GM23248 (cell line): ENCODE data around the gene HUS1.

Experiments used
- EZH2 ChIP-seq: fragments of 200-600 bp; sonication (generic); IDR thresholded peaks from 2 replicates; pipeline ENCODE4 v1.6.1; 2018; ENCODE audit warnings: antibody characterized with exemption, mild to moderate bottlenecking; ENCODE audit not compliant: insufficient read depth, poor library complexity, severe bottlenecking
- EZH2phosphoT487 ChIP-seq: fragments of 200-600 bp; sonication (generic); IDR thresholded peaks from 2 replicates; pipeline ENCODE4 v1.6.1; 2018; ENCODE audit warnings: antibody characterized with exemption, moderate library complexity, mild to moderate bottlenecking, low read depth; ENCODE audit not compliant: insufficient read depth

- TF ChIP-seq EZH2 (no peak), EZH2phosphoT487 (no peak)
These were observed 48.1 kb downstream of the HUS1 start for GRCh38 chr7:47931005-47932004.
